ENCODE data around the gene SAMD13. TPM values are rescaled to one million over a fixed set of nuclear protein-coding genes. Genes with fewer than 3 reads are reported as not detected.

The SAMD13 gene
- total and polyA plus RNA-seq, 8 donors = 1.4 to 9.0 (median 4.1) TPM; not detected in 2

DNA sequence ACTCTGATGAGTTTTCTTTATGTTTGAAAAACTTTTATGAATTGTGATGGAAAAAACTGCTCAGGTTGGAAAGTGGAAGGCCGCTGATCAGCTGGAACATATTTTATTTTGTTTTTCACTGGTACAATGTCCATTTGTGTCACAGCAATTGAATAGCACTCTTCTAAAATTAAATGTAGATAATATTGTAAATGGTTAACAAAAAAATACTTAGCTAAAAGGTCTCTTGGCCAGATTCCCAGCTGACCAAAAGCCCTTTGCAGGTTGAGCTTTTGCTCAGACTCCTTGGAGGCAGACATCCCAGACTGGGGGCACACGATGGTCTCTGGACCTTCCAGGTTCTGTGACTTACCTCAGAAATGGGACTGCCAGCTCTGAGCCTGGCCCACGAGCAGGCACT is 26.3 kb downstream of the SAMD13 start:
- peaks cover 0 to 10% (median 0%) of the 10 kb centered on the region in 4 donors for H3K36me3 ChIP-seq
- 30 to 60% (median 44%) methylated on average over 3 of the region's 3 CpGs for WGBS, 5 donors
- H3K4me1 ChIP-seq = no peaks in the 10 kb centered on the region
- H3K27ac ChIP-seq = no peak overlapping the region
- intact Hi-C loops (cut with DNase I; ENCODE audit: low total_unique reads) = no loop called here
- H3K27me3 ChIP-seq = no peaks in the 10 kb centered on the region
- TF ChIP-seq POLR2A (IDR thresholded peaks at IDR 0.05) (no peak), EP300 (IDR thresholded peaks at IDR 0.05) (no peak), CTCF (IDR thresholded peaks at IDR 0.05) (no peak), POLR2AphosphoS5 (IDR thresholded peaks at IDR 0.05) (no peak)
- peak in 1 of 2 donors; percentile 25 for DNase-seq
- no peaks in the 10 kb centered on the region for H3K9me3 ChIP-seq
- H3K4me3 ChIP-seq = no peak overlapping the region

- H3K36me3 ChIP-seq = peaks cover 0 to 10% (median 0%) of the 10 kb centered on the region in 4 donors
- H3K27ac ChIP-seq = no peak overlapping the region
- H3K4me1 ChIP-seq = no peaks in the 10 kb centered on the region
- no peak overlapping the region for H3K4me3 ChIP-seq
- H3K27me3 ChIP-seq = no peaks in the 10 kb centered on the region
- peaks cover 0 to 2% (median 0%) of the 10 kb centered on the region in 4 donors for H3K9me3 ChIP-seq
- 38 to 75% (median 68%) methylated on average over 2 of the region's 2 CpGs for WGBS, 5 donors
- TF ChIP-seq POLR2A (IDR thresholded peaks at IDR 0.05) = no peak
- no peak for TF ChIP-seq EP300 (IDR thresholded peaks at IDR 0.05)
- no peak for TF ChIP-seq CTCF (IDR thresholded peaks at IDR 0.05)
- TF ChIP-seq POLR2AphosphoS5 (IDR thresholded peaks at IDR 0.05) = no peak
- intact Hi-C loops (cut with DNase I; ENCODE audit: low total_unique reads) = no loop called here
- no peak for DNase-seq
Measured at GRCh38 chr1:84330125-84330984, 28.8 kb downstream of the SAMD13 start.

DNA sequence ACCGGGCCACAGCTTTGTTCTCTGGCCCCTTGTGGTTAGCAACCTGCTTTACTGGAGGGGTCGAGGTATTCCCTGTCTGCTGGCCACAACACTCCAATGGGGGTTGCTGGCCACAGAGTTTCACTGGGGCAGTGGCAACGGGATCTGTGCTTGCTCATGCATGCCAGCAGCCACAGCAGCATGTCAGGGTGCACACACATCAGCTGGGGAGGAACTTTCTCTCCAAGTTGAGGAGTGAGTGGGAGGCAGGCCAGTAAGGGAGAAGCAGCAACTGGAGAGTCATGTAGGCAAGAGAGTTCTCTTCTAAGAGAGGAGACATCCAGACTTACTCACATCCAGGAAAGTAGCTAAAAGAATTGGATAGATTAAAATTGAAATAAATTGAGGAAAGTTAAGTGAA is 38.0 kb downstream of the SAMD13 start:
- peaks cover 0 to 10% (median 0%) of the 10 kb centered on the region in 4 donors for H3K36me3 ChIP-seq
- WGBS, 5 donors = 83 to 92% (median 89%) methylated on average over 3 of the region's 3 CpGs
- no peak for DNase-seq
- H3K27me3 ChIP-seq = no peaks in the 10 kb centered on the region
- intact Hi-C loops (cut with DNase I; ENCODE audit: low total_unique reads) = no loop called here
- no peak overlapping the region for H3K4me3 ChIP-seq
- peaks cover 0 to 24% (median 14%) of the 10 kb centered on the region in 4 donors for H3K9me3 ChIP-seq
- TF ChIP-seq POLR2AphosphoS5 (IDR thresholded peaks at IDR 0.05) (no peak), POLR2A (IDR thresholded peaks at IDR 0.05) (no peak), EP300 (IDR thresholded peaks at IDR 0.05) (no peak), CTCF (IDR thresholded peaks at IDR 0.05) (no peak)
- no peaks in the 10 kb centered on the region for H3K4me1 ChIP-seq
- H3K27ac ChIP-seq = no peak overlapping the region

DNA sequence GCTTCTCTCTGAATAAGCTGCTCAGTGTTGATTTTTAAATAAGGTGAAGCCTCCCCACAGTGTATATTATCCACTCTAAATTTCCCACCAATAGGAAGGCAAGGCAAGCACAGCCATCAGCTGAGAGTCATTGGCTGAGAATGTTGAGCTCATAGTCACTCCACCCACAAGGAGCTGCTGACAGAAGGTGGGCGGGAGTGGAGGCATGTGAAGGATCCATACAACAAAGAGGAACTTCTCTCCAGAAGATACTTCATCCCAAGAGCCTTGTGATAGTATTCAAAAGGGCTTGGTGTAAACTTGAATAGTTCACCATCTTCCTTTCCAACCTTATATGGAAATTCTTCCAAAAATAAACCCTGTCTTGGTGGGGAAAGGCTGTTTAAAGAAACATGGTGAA is 42.8 kb downstream of the SAMD13 start:
- Histone ChIP-seq H3K4me1 (peaks cover 0 to 9% (median 0%) of the 10 kb centered on the region in 4 donors), H3K4me3 (no peak overlapping the region)
- TF ChIP-seq EP300 (IDR thresholded peaks at IDR 0.05) (no peak), POLR2AphosphoS5 (IDR thresholded peaks at IDR 0.05) (no peak)

DNA sequence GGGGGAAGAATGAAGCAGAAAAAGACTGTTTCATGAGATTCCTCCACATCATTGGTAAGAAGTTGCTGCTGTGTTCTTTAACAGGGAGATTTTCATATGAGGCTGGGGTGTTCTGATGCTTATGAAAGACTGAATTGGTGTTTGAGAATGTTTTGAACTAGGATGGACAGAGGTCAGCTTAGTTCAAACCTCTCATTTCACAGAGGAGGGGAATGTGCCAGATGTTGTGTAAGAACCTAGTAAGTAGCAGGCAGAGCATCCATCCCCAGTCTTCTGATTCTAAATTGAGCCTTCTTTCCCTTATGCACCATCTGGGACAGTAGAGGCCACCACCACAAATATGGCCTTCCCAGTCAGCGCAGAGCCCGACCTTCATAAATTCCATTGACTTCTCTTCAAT is 43.7 kb downstream of the SAMD13 start:
- DNase-seq = no peak
- peaks cover 0 to 9% (median 0%) of the 10 kb centered on the region in 4 donors for H3K4me1 ChIP-seq
- H3K27ac ChIP-seq = no peak overlapping the region
- TF ChIP-seq POLR2A (IDR thresholded peaks at IDR 0.05) (no peak), POLR2AphosphoS5 (IDR thresholded peaks at IDR 0.05) (no peak), EP300 (IDR thresholded peaks at IDR 0.05) (no peak), CTCF (IDR thresholded peaks at IDR 0.05) (no peak)
- no peak overlapping the region for H3K4me3 ChIP-seq
- H3K36me3 ChIP-seq = no peaks in the 10 kb centered on the region
- H3K9me3 ChIP-seq = no peaks in the 10 kb centered on the region
- intact Hi-C loops (cut with DNase I; ENCODE audit: low total_unique reads) = no loop called here
- WGBS, 5 donors = 92 to 100% (median 98%) methylated on average over 2 of the region's 2 CpGs
- H3K27me3 ChIP-seq = no peaks in the 10 kb centered on the region

More for the DNA sequence above, 42.8 kb downstream of the SAMD13 start:
- 95 to 100% (median 97%) methylated on average over 1 of the region's 1 CpG for WGBS, 5 donors
- no peaks in the 10 kb centered on the region for H3K27me3 ChIP-seq
- intact Hi-C loops (cut with DNase I; ENCODE audit: low total_unique reads) = no loop called here
- no peaks in the 10 kb centered on the region for H3K36me3 ChIP-seq
- H3K27ac ChIP-seq = no peak overlapping the region
- no peaks in the 10 kb centered on the region for H3K9me3 ChIP-seq
- no peak for DNase-seq
